GF-D8 (cell line): ENCODE measurements around the gene FOXD4L3.
"Not testable (repeated sequence)": the region's sequence is repeated elsewhere in the genome, so short reads cannot be mapped to it uniquely, and the experiment has no call there.

Source experiments
- DNase-seq: peaks from one replicate; lab custom pipeline; 2025; lab: John Stamatoyannopoulos, UW

The FOXD4L3 gene

GRCh38 chr9:68302567-68302966 is at the start of gene FOXD4L3:
FOXD4L3 (plus strand) TSS chr9:68302867; CDS start chr9:68302952, 85 bp downstream.
- DNase-seq: not testable (repeated sequence)

DNA sequence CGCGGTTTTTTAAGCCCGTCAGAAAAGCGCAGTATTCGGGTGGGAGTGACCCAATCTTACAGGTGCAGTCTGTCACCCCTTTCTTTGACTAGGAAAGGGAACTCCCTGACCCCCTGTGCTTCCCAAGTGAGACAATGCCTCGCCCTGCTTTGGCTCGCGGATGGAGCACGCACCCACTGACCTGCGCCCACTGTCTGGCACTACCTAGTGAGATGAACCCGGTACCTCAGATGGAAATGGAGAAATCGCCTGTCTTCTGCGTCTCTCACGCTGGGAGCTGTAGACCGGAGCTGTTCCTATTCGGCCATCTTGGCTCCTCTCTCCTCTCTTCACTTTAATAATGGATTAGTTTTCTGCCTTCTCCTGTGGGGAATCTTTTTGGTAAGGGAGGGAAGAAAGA is 21.6 kb upstream of the FOXD4L3 start:
- not testable (repeated sequence) for DNase-seq

DNA sequence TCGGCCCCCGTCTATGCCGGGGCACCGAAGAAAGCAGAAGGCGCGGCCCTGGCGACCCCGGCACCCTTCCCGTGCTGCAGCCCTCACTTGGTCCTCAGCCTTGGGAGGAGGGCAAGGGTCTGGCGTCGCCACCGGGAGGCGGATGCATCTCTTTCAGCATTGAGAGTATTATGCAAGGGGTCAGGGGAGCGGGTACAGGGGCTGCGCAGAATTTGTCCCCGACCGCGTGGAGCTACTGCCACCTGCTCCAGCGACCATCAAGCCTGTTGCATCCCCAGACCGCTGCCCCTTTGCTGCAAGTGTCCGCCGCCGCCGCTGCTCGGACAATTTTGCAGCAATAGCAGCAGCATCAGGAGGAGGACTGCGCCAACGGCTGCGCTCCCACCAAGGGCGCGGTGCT is 1.1 kb downstream of the FOXD4L3 start:
- DNase-seq: not testable (repeated sequence)

DNA sequence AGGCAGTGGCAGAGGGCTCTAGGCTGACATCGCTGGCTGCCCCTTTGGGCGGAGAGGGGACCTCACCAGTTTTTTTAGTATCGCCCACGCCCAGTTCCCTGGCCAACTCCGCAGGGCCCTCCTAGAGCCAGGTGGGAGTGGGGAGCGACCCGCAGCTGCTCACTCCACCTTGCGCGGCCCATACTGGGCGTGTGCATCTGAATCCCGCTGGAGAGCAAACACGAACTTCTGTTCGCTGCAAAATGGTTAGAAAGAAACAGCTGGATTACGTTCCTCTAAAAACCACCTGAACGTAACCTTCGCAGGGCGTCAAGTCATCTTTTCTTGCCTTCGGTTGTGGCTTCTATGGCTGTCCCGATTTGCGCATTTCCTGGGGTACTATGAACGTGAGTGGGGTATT is 1.5 kb downstream of the FOXD4L3 start:
- DNase-seq: not testable (repeated sequence)

GRCh38 chr9:68304777-68305176 is 2.1 kb downstream of the FOXD4L3 start:
- DNase-seq: not testable (repeated sequence)

- DNase-seq: not testable (repeated sequence)
Observed at GRCh38 chr9:68305680-68306285, 3.1 kb downstream of the FOXD4L3 start.

GRCh38 chr9:68306391-68306964 is 3.8 kb downstream of the FOXD4L3 start:
- DNase-seq: not testable (repeated sequence)

GRCh38 chr9:68307127-68307526 is 4.5 kb downstream of the FOXD4L3 start:
- DNase-seq: not testable (repeated sequence)

GRCh38 chr9:68307654-68308053 is 5.0 kb downstream of the FOXD4L3 start:
- not testable (repeated sequence) for DNase-seq

- DNase-seq: not testable (repeated sequence)
Observed at GRCh38 chr9:68311208-68311607, 8.5 kb downstream of the FOXD4L3 start.

DNA sequence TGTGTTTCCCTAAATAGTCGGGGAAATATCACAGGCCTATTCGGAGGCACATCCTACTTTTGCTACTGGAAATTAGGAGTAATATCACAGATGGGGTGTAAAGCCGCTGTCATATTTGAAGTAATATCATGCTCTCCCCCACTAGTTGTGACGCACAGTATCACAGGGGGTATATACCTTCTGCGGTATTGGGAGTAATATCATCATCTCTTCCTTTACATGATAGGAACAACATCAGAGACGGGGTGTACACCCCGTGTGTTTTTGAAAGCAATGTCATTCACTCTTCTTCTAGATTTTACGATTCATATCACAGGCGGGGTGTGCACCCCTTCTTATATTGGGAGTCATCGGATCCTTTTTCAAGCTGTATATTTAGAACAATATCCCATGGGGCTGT is 15.5 kb downstream of the FOXD4L3 start:
- DNase-seq: not testable (repeated sequence)

DNA sequence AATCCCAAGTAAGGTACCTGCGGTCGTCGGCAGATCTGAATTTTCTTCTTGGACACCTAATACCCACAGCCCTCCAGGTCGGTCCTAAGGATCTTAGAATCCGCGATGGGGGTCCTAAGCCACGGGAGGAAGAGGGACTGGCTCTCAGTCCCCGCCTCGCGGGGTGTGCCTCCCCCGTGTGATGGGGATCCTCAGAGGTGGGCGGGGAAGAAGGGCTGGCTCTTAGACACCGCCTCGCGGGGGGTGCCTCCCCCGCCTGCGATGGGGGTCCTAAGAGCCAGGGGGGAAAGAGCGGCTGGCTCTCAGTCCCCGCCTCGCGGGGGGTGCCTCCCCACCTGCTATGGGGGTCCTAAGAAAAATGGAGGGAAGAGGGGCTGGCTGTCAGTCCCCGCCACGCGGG is 21.1 kb downstream of the FOXD4L3 start:
- DNase-seq: not testable (repeated sequence)

- not testable (repeated sequence) for DNase-seq
Observed at GRCh38 chr9:68324518-68324917, 21.9 kb downstream of the FOXD4L3 start.

GRCh38 chr9:68329106-68329505 is 26.4 kb downstream of the FOXD4L3 start:
- DNase-seq: not testable (repeated sequence)

DNA sequence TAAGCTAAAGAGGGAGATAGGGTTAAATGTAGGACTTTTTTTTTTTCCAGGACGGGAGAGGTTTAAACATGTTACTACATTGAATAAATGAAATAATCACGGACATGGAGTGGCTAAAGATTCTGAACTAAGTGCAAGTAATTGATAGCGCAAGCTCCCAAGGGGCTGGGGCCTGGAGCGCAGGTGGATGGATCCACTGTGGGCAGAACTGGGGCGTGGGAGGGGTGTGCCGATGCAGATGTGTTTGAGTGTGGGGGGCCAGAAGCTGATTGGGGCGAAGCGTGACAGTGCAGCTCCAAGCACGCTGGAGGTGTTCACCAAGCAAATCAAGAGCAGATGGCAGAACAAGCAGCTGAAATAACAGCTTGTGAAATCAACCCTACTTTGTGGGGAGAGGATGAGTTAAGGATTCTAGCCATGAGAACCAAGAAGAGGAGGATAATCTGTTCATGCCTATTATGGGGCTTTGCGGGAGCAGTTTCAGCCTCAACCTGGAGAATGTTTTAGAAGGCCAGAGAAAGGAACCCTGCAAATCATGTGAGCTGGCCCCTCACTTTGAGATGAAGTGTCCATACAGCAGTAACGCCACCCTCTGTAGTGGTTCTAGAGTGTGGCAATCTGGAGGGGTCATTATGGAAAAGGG is 28.0 kb downstream of the FOXD4L3 start:
- not testable (repeated sequence) for DNase-seq

DNA sequence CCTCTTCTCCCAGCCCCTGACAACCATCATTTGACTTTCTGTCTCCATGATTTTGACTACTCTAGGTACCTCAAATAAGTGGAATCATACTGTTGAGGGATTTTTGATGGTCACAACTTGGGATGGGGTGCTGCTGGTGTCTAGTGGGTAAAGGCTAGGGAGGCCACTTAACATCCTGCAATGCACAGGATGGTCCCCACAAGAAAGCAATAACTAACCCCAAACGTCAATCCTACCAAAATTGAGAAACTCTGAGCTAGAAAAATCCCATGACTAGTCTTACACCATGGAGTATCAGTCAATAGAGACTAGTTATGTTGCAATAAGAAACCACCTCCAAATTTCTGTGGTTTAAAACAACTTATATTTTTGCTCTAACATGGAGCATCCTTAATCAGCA is 29.5 kb downstream of the FOXD4L3 start:
- DNase-seq: not testable (repeated sequence)

DNA sequence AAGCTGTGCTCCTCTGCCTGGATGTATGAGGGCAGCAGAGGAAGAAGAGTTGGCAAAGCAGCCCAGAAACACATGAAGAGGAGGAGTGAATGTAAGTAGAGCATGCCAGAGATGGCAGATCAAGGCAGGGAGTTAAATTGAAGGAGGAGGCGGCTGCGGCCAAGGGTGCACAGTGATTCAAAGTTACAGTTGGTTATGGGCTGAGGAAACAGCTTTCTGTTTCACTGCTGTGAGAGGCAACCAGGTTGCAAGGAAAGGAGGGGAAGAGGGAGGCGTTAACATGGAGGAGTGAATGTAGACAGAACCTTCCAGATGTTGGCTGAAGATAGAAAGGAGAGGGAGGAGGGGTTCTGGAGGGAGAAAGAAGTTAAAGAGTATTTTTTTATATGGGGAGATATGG is 33.3 kb downstream of the FOXD4L3 start:
- DNase-seq: not testable (repeated sequence)

- DNase-seq: not testable (repeated sequence)
Observed at GRCh38 chr9:68336639-68337339, 34.1 kb downstream of the FOXD4L3 start.

DNA sequence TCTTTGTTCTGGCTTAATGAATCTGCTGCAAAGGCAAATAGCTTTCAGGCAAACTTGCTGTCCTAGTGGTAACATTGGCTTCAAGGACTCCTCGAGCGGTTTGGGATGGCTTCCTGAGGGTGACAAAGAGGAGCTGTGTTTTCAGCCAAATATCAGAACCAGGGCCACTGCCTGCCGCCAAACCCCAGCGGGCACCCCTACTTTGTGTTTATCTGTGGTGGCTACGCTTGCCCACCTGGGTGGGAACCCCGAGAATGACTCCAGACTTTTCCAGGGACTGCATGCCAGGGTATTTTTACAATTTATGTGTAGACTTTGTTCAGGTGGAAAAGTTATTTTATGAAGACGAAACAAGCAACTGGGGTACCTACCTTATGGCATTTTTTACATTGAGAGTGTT is 35.3 kb downstream of the FOXD4L3 start:
- DNase-seq: not testable (repeated sequence)

GRCh38 chr9:68342265-68343025 is 39.8 kb downstream of the FOXD4L3 start:
- DNase-seq: not testable (repeated sequence)

DNA sequence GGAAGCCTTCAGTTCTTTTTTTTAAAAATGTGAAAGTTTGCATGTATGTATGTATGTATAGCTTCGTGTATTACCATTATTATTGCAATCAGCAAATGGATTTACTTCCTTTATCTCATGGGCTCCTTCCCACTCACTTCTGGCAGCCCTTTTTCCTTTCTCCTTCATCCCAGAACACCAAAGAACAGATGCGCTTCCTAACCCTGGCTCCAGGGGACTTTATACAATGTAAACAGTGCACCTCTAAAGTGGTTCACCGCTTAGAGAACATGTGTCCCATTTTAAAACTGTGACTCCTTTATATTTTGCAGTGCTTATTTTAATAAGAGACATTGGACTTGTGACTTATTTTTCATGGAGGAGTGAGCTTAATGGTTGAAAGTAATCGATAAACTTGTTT is 40.6 kb downstream of the FOXD4L3 start:
- DNase-seq: not testable (repeated sequence)

GRCh38 chr9:68343992-68344391 is 41.3 kb downstream of the FOXD4L3 start:
- DNase-seq: not testable (repeated sequence)
